Progenitor cell of endocrine pancreas (in vitro differentiated cells): ENCODE results near the gene PDS5B. TPM values are rescaled to one million over a fixed set of nuclear protein-coding genes. Genes with fewer than 3 reads are reported as not detected.

Experiments
- DNase-seq: peaks from one replicate; pipeline ENCODE4 v3.0.0; 2021; ENCODE audit warnings: low spot score; ENCODE audit not compliant: unreplicated experiment
- H3K27ac Mint-ChIP-seq: 2 replicates; pipeline ENCODE4 v1.8.0; 2021; ENCODE audit warnings: mild to moderate bottlenecking, moderate library complexity, mixed read lengths
- H3K27me3 Mint-ChIP-seq: 2 replicates; pipeline ENCODE4 v1.8.0; 2021; ENCODE audit warnings: mixed read lengths
- H3K36me3 Mint-ChIP-seq: 2 replicates; pipeline ENCODE4 v1.8.0; 2022; ENCODE audit warnings: mixed read lengths; ENCODE audit not compliant: insufficient read depth
- H3K4me1 Mint-ChIP-seq: 2 replicates; pipeline ENCODE4 v1.8.0; 2021; ENCODE audit warnings: low read depth, mixed read lengths
- H3K4me3 Mint-ChIP-seq: 2 replicates; pipeline ENCODE4 v1.8.0; 2021; ENCODE audit warnings: low read depth, mild to moderate bottlenecking, moderate library complexity, mixed read lengths
- H3K9me3 Mint-ChIP-seq: 2 replicates; pipeline ENCODE4 v1.8.0; 2021; ENCODE audit warnings: low read depth, mixed read lengths
- CTCF ChIP-seq: fragments of 200-600 bp; sonication (generic); IDR thresholded peaks from one replicate; pipeline ENCODE4 v1.5.0; 2021; ENCODE audit warnings: antibody characterized with exemption, mild to moderate bottlenecking; ENCODE audit not compliant: unreplicated experiment
- total RNA-seq: library from RNA; stranded (reverse); gene quantifications from 2 replicates; pipeline ENCODE4 v1.2.1, GENCODE V29; 2021

Gene PDS5B
- total RNA-seq, 1 donor from 2014 or later, result 64.4 TPM

DNA sequence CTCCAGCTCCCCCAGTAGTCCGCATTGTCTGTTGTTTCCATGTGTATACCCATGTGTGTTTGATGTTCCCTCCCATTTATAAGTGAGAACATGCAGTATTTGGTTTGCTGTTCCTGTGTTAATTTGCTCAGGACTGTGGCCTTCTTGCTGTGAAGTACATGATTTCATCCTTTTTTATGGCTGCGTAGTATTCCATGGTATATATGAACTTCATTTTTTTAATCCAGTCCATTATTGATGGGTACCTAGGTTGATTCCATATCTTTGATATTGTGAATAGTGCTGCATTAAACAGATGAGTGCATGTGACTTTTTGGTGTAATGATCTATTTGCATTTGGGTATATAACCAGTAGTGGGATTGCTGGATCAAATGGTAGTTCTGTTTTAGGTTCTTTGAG lies 175.2 kb downstream of the PDS5B start:
- no peak for TF ChIP-seq CTCF
- no peak overlapping the region for H3K4me3 Mint-ChIP-seq

DNA sequence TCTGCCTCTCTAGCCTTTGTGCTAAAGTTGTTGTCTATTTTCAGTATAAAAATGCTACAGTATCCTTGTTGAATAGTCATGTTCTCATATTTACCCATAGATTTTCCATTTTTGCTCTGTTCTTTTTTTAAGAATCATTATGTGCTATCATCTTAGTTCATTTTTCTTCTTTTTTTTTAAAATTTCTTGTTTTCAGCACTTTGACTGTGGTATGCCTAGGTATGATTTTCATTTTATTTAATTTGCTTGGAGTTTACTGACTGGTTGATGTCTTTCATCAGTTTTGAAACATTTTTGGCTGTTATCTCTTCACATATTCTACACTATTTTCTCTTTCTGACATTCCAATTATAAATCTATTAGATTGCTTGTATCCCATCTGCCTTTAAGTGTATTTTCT lies 192.9 kb downstream of the PDS5B start:
- peaks cover 19% of the 10 kb centered on the region for H3K36me3 Mint-ChIP-seq
- no peaks in the 10 kb centered on the region for H3K27me3 Mint-ChIP-seq
- no peak overlapping the region for H3K27ac Mint-ChIP-seq
- H3K4me1 Mint-ChIP-seq, result no peaks in the 10 kb centered on the region
- no peak for TF ChIP-seq CTCF
- DNase-seq, result no peak
- H3K9me3 Mint-ChIP-seq, result peaks cover 4% of the 10 kb centered on the region
- H3K4me3 Mint-ChIP-seq, result no peak overlapping the region

More for the DNA sequence above, 175.2 kb downstream of the PDS5B start:
- peaks cover 8% of the 10 kb centered on the region for H3K9me3 Mint-ChIP-seq
- H3K4me1 Mint-ChIP-seq, result peaks cover 1% of the 10 kb centered on the region
- peaks cover 32% of the 10 kb centered on the region for H3K36me3 Mint-ChIP-seq
- no peak for DNase-seq
- H3K27ac Mint-ChIP-seq, result no peak overlapping the region
- no peaks in the 10 kb centered on the region for H3K27me3 Mint-ChIP-seq

DNA sequence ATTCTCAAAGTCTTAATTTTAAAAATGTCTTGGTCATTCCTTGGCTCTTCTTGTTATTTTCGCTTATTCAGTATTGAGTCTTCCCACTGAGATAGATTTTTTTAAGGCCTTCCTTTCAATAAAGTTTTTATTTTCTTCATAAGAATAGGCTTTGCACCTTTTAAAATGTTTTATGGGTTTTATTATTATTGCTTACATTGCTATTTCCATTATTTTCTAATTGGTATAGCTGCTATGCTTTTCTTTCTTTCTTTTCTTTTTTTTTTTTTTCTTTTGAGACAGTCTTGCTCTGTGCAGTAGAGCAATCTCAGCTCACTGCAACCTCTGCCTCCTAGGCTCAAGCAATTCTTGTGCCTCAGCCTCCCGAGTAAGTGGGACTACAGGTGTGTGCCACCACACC lies 195.7 kb downstream of the PDS5B start:
- H3K27ac Mint-ChIP-seq, result no peak overlapping the region
- H3K9me3 Mint-ChIP-seq, result peaks cover 4% of the 10 kb centered on the region
- no peak for DNase-seq
- no peak overlapping the region for H3K4me3 Mint-ChIP-seq
- H3K36me3 Mint-ChIP-seq, result peaks cover 18% of the 10 kb centered on the region
- no peaks in the 10 kb centered on the region for H3K4me1 Mint-ChIP-seq
- TF ChIP-seq CTCF, result no peak
- H3K27me3 Mint-ChIP-seq, result no peaks in the 10 kb centered on the region

- Mint-ChIP-seq H3K9me3 (peaks cover 4% of the 10 kb centered on the region), H3K4me3 (no peak overlapping the region), H3K27ac (no peak overlapping the region), H3K27me3 (no peaks in the 10 kb centered on the region), H3K36me3 (peaks cover 16% of the 10 kb centered on the region), H3K4me1 (no peaks in the 10 kb centered on the region)
- no peak for DNase-seq
- TF ChIP-seq CTCF, result no peak
Measured at GRCh38 chr13:32783067-32783466, 196.8 kb downstream of the PDS5B start.

- no peaks in the 10 kb centered on the region for H3K4me1 Mint-ChIP-seq
- no peak for TF ChIP-seq CTCF
- no peaks in the 10 kb centered on the region for H3K27me3 Mint-ChIP-seq
- H3K4me3 Mint-ChIP-seq, result no peak overlapping the region
- peaks cover 1% of the 10 kb centered on the region for H3K36me3 Mint-ChIP-seq
- H3K27ac Mint-ChIP-seq, result no peak overlapping the region
- no peak for DNase-seq
- H3K9me3 Mint-ChIP-seq, result no peaks in the 10 kb centered on the region
Measured at GRCh38 chr13:32790731-32791130, 204.5 kb downstream of the PDS5B start.
